ENCODE data around the gene OGFR. TPM values are rescaled to one million over a fixed set of nuclear protein-coding genes. Genes with fewer than 3 reads are reported as not detected.
A peak's percentile ranks its signal among the peaks of the same experiment; 100 is the strongest.

OGFR gene
- total RNA-seq, 1 experiment from 2014 or later = 47.3 TPM

DNA sequence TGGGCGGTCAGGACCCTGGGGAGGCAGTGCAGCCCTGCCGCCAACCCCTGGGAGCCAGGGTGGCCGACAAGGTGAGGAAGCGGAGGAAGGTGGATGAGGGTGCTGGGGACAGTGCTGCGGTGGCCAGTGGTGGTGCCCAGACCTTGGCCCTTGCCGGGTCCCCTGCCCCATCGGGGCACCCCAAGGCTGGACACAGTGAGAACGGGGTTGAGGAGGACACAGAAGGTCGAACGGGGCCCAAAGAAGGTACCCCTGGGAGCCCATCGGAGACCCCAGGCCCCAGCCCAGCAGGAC, 8.2 kb downstream of the OGFR start:
- Histone ChIP-seq H3K4me3 (ENCODE audit: low read depth in 2 of 2, low read length in 2 of 2) (no peak overlapping the region), H3K36me3 (ENCODE audit: control insufficient read depth, insufficient read depth, low read length) (peaks cover 5% of the 10 kb centered on the region; the same call in 1 of the 2 replicates), H3K4me1 (ENCODE audit: control insufficient read depth, insufficient read depth, low read length) (peaks cover 39% of the 10 kb centered on the region), H3K27me3 (ENCODE audit: control insufficient read depth, insufficient read depth, low read length) (no peaks in the 10 kb centered on the region), H3K9me3 (ENCODE audit: control insufficient read depth, insufficient read depth, low read depth, low read length) (no peaks in the 10 kb centered on the region), H3K27ac (ENCODE audit: low read length) (no peak overlapping the region)
- DNase-seq (ENCODE audit: low read depth, low spot score) (no peak), ATAC-seq (no peak)
- intact Hi-C loops (cut with micrococcal nuclease; ENCODE audit: unreplicated experiment) = no loop called here
- in situ Hi-C loops (cut with HindIII; ENCODE audit: low pct_unique_long_range_greater_than_20kb, low sequenced_read_pairs) = no loop called here
- POLR2A ChIA-PET = no interaction called here
- TF ChIP-seq, protein P1, sequence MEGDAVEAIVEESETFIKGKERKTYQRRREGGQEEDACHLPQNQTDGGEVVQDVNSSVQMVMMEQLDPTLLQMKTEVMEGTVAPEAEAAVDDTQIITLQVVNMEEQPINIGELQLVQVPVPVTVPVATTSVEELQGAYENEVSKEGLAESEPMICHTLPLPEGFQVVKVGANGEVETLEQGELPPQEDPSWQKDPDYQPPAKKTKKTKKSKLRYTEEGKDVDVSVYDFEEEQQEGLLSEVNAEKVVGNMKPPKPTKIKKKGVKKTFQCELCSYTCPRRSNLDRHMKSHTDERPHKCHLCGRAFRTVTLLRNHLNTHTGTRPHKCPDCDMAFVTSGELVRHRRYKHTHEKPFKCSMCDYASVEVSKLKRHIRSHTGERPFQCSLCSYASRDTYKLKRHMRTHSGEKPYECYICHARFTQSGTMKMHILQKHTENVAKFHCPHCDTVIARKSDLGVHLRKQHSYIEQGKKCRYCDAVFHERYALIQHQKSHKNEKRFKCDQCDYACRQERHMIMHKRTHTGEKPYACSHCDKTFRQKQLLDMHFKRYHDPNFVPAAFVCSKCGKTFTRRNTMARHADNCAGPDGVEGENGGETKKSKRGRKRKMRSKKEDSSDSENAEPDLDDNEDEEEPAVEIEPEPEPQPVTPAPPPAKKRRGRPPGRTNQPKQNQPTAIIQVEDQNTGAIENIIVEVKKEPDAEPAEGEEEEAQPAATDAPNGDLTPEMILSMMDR (IDR thresholded peaks at IDR 0.05) = no peak
- TF ChIP-seq, protein P2, sequence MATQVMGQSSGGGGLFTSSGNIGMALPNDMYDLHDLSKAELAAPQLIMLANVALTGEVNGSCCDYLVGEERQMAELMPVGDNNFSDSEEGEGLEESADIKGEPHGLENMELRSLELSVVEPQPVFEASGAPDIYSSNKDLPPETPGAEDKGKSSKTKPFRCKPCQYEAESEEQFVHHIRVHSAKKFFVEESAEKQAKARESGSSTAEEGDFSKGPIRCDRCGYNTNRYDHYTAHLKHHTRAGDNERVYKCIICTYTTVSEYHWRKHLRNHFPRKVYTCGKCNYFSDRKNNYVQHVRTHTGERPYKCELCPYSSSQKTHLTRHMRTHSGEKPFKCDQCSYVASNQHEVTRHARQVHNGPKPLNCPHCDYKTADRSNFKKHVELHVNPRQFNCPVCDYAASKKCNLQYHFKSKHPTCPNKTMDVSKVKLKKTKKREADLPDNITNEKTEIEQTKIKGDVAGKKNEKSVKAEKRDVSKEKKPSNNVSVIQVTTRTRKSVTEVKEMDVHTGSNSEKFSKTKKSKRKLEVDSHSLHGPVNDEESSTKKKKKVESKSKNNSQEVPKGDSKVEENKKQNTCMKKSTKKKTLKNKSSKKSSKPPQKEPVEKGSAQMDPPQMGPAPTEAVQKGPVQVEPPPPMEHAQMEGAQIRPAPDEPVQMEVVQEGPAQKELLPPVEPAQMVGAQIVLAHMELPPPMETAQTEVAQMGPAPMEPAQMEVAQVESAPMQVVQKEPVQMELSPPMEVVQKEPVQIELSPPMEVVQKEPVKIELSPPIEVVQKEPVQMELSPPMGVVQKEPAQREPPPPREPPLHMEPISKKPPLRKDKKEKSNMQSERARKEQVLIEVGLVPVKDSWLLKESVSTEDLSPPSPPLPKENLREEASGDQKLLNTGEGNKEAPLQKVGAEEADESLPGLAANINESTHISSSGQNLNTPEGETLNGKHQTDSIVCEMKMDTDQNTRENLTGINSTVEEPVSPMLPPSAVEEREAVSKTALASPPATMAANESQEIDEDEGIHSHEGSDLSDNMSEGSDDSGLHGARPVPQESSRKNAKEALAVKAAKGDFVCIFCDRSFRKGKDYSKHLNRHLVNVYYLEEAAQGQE (IDR thresholded peaks at IDR 0.05; ENCODE audit: insufficient read depth in 1 of 2, low read depth in 2 of 2, low read length in 1 of 2) = no peak
- TF ChIP-seq TCF7L2 (IDR thresholded peaks at IDR 0.05; ENCODE audit: low read depth, low read length) (no peak), POLR2AphosphoS5 (IDR thresholded peaks at IDR 0.05; ENCODE audit: low read depth, low read length) (no peak), SIN3A (IDR thresholded peaks at IDR 0.05; ENCODE audit: borderline replicate concordance, insufficient read depth, low read depth, low read length) (no peak)
- BruUV-seq (replicated peaks) = TSS peak; percentile 91
- CTCF ChIA-PET = no interaction called here

DNA sequence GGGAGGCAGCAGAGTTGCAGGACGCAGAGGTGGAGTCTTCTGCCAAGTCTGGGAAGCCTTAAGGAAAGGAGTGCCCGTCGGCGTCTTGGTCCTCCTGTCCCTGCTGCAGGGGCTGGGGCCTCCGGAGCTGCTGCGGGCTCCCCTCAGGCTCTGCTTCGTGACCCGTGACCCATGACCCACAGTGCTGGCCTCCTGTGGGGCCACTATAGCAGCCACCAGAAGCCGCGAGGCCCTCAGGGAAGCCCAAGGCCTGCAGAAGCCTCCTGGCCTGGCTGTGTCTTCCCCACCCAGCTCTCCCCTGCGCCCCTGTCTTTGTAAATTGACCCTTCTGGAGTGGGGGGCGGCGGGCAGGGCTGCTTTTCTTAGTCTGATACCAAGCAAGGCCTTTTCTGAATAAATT, 9.0 kb downstream of the OGFR start:
- TF ChIP-seq TCF7L2 (IDR thresholded peaks at IDR 0.05; ENCODE audit: low read depth, low read length) (no peak), SIN3A (IDR thresholded peaks at IDR 0.05; ENCODE audit: borderline replicate concordance, insufficient read depth, low read depth, low read length) (no peak), POLR2AphosphoS5 (IDR thresholded peaks at IDR 0.05; ENCODE audit: low read depth, low read length) (no peak)
- H3K27ac ChIP-seq (ENCODE audit: low read length) = no peak overlapping the region
- DNase-seq (ENCODE audit: low read depth, low spot score) (no peak), ATAC-seq (no peak)
- peaks cover 5% of the 10 kb centered on the region; the same call in 1 of the 2 replicates for H3K36me3 ChIP-seq (ENCODE audit: control insufficient read depth, insufficient read depth, low read length)
- H3K4me1 ChIP-seq (ENCODE audit: control insufficient read depth, insufficient read depth, low read length) = peaks cover 44% of the 10 kb centered on the region
- BruUV-seq (replicated peaks) = no TSS peak
- H3K27me3 ChIP-seq (ENCODE audit: control insufficient read depth, insufficient read depth, low read length) = no peaks in the 10 kb centered on the region
- in situ Hi-C loops (cut with HindIII; ENCODE audit: low pct_unique_long_range_greater_than_20kb, low sequenced_read_pairs) = no loop called here
- H3K4me3 ChIP-seq (ENCODE audit: low read depth in 2 of 2, low read length in 2 of 2) = no peak overlapping the region
- no peaks in the 10 kb centered on the region for H3K9me3 ChIP-seq (ENCODE audit: control insufficient read depth, insufficient read depth, low read depth, low read length)
- CTCF ChIA-PET = no interaction called here
- POLR2A ChIA-PET = no interaction called here
- intact Hi-C loops (cut with micrococcal nuclease; ENCODE audit: unreplicated experiment) = no loop called here

DNA sequence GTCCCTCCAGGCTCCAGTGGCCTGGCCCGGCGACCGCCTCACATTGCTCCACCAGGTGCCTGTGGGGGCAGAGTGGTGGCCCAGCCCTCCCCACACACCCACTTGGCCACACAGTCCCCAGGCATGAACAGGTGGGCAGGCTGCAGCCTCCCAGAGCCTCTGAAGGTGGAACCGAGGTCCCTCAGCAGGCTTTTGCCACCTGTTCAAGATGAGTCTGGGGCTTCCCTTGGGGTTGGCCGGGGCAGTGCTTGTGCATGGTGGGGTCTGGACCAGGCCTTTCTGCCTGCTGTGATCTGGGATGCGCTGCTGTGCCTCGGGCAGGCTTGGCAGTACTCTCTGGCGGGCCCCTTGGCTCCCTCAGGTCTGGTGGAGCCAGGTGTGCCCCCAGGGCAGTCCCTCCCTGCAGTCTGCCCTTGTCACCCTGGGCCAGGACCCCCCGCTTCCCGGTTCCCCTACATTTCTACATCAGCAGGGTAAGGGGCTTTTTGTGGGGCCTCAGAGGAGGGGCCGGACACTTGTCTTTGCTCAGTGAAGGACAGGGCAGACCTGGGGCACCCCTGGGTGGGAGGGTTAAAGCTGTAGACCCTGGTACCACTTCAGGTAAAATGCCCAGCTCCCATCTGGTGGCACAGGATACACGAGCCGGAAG, 9.5 kb downstream of the OGFR start:
- H3K27ac ChIP-seq (ENCODE audit: low read length) = peak overlapping the region; percentile 79
- CTCF ChIA-PET = no interaction called here
- H3K36me3 ChIP-seq (ENCODE audit: control insufficient read depth, insufficient read depth, low read length) = peaks cover 3% of the 10 kb centered on the region; the same call in 1 of the 2 replicates
- peaks cover 49% of the 10 kb centered on the region for H3K4me1 ChIP-seq (ENCODE audit: control insufficient read depth, insufficient read depth, low read length)
- POLR2A ChIA-PET = no interaction called here
- TF ChIP-seq POLR2AphosphoS5 (IDR thresholded peaks at IDR 0.05; ENCODE audit: low read depth, low read length) (no peak), SIN3A (IDR thresholded peaks at IDR 0.05; ENCODE audit: borderline replicate concordance, insufficient read depth, low read depth, low read length) (no peak), TCF7L2 (IDR thresholded peaks at IDR 0.05; ENCODE audit: low read depth, low read length) (no peak)
- TF ChIP-seq, protein P1 (IDR thresholded peaks at IDR 0.05) = no peak
- TF ChIP-seq, protein P2 (IDR thresholded peaks at IDR 0.05; ENCODE audit: insufficient read depth in 1 of 2, low read depth in 2 of 2, low read length in 1 of 2) = no peak
- H3K27me3 ChIP-seq (ENCODE audit: control insufficient read depth, insufficient read depth, low read length) = no peaks in the 10 kb centered on the region
- intact Hi-C loops (cut with micrococcal nuclease; ENCODE audit: unreplicated experiment) (no loop called here), in situ Hi-C loops (cut with HindIII; ENCODE audit: low pct_unique_long_range_greater_than_20kb, low sequenced_read_pairs) (no loop called here)
- ATAC-seq (0 out of 2 replicates have a peak, but pooled peaks have one; percentile 7), DNase-seq (ENCODE audit: low read depth, low spot score) (no peak)
- BruUV-seq (replicated peaks) = no TSS peak
- H3K4me3 ChIP-seq (ENCODE audit: low read depth in 2 of 2, low read length in 2 of 2) = no peak overlapping the region
- H3K9me3 ChIP-seq (ENCODE audit: control insufficient read depth, insufficient read depth, low read depth, low read length) = no peaks in the 10 kb centered on the region
